HG03342 (cell line): Measurements from ENCODE around the gene ZNF536.
"Not testable (repeated sequence)": the region's sequence is repeated elsewhere in the genome, so short reads cannot be mapped to it uniquely, and the experiment has no call there.

ENCODE experiments used
- ATAC-seq: cut with Tn5 transposase; IDR thresholded peaks from one replicate; pipeline ENCODE4 v1.9.1; 2021; ENCODE audit warnings: mild to moderate bottlenecking, moderate library complexity; ENCODE audit not compliant: unreplicated experiment

The ZNF536 gene

GRCh38 chr19:30473334-30473867, 101.2 kb downstream of the ZNF536 start:
- no peak for ATAC-seq

GRCh38 chr19:30476997-30477396, 104.8 kb downstream of the ZNF536 start:
- no peak for ATAC-seq

- ATAC-seq, result no peak
Observed at GRCh38 chr19:30479231-30479630, 107.0 kb downstream of the ZNF536 start.

- no peak for ATAC-seq
Observed at GRCh38 chr19:30480097-30480496, 107.9 kb downstream of the ZNF536 start.

GRCh38 chr19:30481063-30481462, 108.9 kb downstream of the ZNF536 start:
- ATAC-seq, result no peak

- ATAC-seq, result no peak
Observed at GRCh38 chr19:30481823-30482222, 109.6 kb downstream of the ZNF536 start.

- no peak for ATAC-seq
Observed at GRCh38 chr19:30482956-30483355, 110.8 kb downstream of the ZNF536 start.

- not testable (repeated sequence) for ATAC-seq
Observed at GRCh38 chr19:30486250-30486649, 114.1 kb downstream of the ZNF536 start.

- no peak for ATAC-seq
Observed at GRCh38 chr19:30487178-30487577, 115.0 kb downstream of the ZNF536 start.

- no peak for ATAC-seq
Observed at GRCh38 chr19:30488191-30488590, 116.0 kb downstream of the ZNF536 start.

GRCh38 chr19:30490760-30491159, 118.6 kb downstream of the ZNF536 start:
- no peak for ATAC-seq

- no peak for ATAC-seq
Observed at GRCh38 chr19:30492586-30493270, 120.5 kb downstream of the ZNF536 start.

- no peak for ATAC-seq
Observed at GRCh38 chr19:30497034-30497433, 124.8 kb downstream of the ZNF536 start.

GRCh38 chr19:30498085-30498484, 125.9 kb downstream of the ZNF536 start:
- not testable (repeated sequence) for ATAC-seq

GRCh38 chr19:30498707-30499106, 126.5 kb downstream of the ZNF536 start:
- no peak for ATAC-seq

- ATAC-seq, result no peak
Observed at GRCh38 chr19:30504272-30504671, 132.1 kb downstream of the ZNF536 start.

GRCh38 chr19:30512176-30513081, 140.2 kb downstream of the ZNF536 start:
- ATAC-seq, result no peak

- ATAC-seq, result no peak
Observed at GRCh38 chr19:30513082-30513411, 140.9 kb downstream of the ZNF536 start.

GRCh38 chr19:30516111-30516510, 143.9 kb downstream of the ZNF536 start:
- ATAC-seq, result no peak

GRCh38 chr19:30516531-30516930, 144.3 kb downstream of the ZNF536 start:
- no peak for ATAC-seq

- ATAC-seq, result no peak
Observed at GRCh38 chr19:30518965-30519606, 146.9 kb downstream of the ZNF536 start.
